Stomach (tissue), 9 donors: ENCODE results near the gene RNF11. TPM values are rescaled to one million over a fixed set of nuclear protein-coding genes. Genes with fewer than 3 reads are reported as not detected.

ENCODE experiments used
- DNase-seq, 2 donors: peaks; one replicate each; pipeline versions ENCODE4 v3.0.0 to v3.0.0-alpha.2; 2013 to 2019
- H3K27ac ChIP-seq, 5 donors: fragments of 200-600 bp in 4 of 5; sonication (generic) in 4 of 5; one replicate each; pipeline ENCODE4 v1.5.1; 2013 to 2019; ENCODE audit warnings: mild to moderate bottlenecking in 1 of 5, moderate library complexity in 1 of 5
- H3K27me3 ChIP-seq, 3 donors: fragments of 200-600 bp; sonication (generic); one replicate each; pipeline ENCODE4 v1.5.1; 2017 to 2019; ENCODE audit warnings: mixed run types in 1 of 3
- H3K36me3 ChIP-seq, 4 donors: fragments of 200-600 bp; sonication (generic); 1 replicate in 3 of 4; 2 replicates in 1 of 4; pipeline ENCODE4 v1.5.1; 2016 to 2019
- H3K4me1 ChIP-seq, 4 donors: fragments of 200-600 bp; sonication (generic); one replicate each; pipeline ENCODE4 v1.5.1; 2016 to 2019
- H3K4me3 ChIP-seq, 4 donors: fragments of 200-600 bp; sonication (generic) in 3 of 4; one replicate each; pipeline ENCODE4 v1.5.1; 2016 to 2019; ENCODE audit warnings: mild to moderate bottlenecking in 1 of 4
- H3K9me3 ChIP-seq, 4 donors: fragments of 200-600 bp; sonication (generic); one replicate each; pipeline ENCODE4 v1.5.1; 2016 to 2019
- CTCF ChIP-seq, 7 experiments: fragments of 450-650 bp in 4 of 7; fragments of 200-600 bp in 3 of 7; sonication (generic) in 3 of 7; IDR thresholded peaks; one replicate each; pipeline ENCODE4 v1.5.1; 2016 to 2019; ENCODE audit warnings: antibody characterized with exemption in 7 of 7, control low read depth in 2 of 7, mild to moderate bottlenecking in 1 of 7
- EP300 ChIP-seq: sonication (generic); formaldehyde crosslinking; IDR thresholded peaks from one replicate; pipeline ENCODE4 v1.6.1; 2017; ENCODE audit warnings: antibody characterized with exemption
- POLR2A ChIP-seq, 4 donors: fragments of 450-650 bp; IDR thresholded peaks; one replicate each; pipeline ENCODE4 v1.6.1; 2016; ENCODE audit warnings: antibody characterized with exemption in 4 of 4, control low read depth in 2 of 4, mild to moderate bottlenecking in 1 of 4, moderate library complexity in 1 of 4
- POLR2AphosphoS5 ChIP-seq, 3 donors: sonication (generic); formaldehyde crosslinking; IDR thresholded peaks; one replicate each; pipeline ENCODE4 v1.6.1; 2016; ENCODE audit warnings: antibody characterized with exemption in 3 of 3
- WGBS, 5 donors: extraction: QIAGEN DNeasy Blood & Tissue Kit in 3 of 5; methylation state at CpG; one replicate each; pipeline versions ENCODE4 v1.1.5 to v1.1.7; 2013 to 2018; 5-methylcytosine and 5-hydroxymethylcytosine counted together
- intact Hi-C: fragments of 100-400 bp; cut with DNase I; formaldehyde crosslinking; loops from one replicate; pipeline ENCODE4 v1.15.1; 2023; ENCODE audit warnings: low total_unique reads
- polyA plus RNA-seq, 3 donors: library from polyadenylated mRNA; stranded (reverse); fragments of 200-250 nt; gene quantifications; one replicate each; pipeline ENCODE4 v1.2.3, GENCODE V29; 2013
- total RNA-seq, 5 donors: library from RNA; depleted of rRNA; stranded (reverse); fragments of >200 nt; gene quantifications; one replicate each; pipeline versions ENCODE4 v1.1.0 to v1.2.3, GENCODE V29; 2014 to 2016
- donor health status: healthy with polysubstance abuse.
- donor health status: Bipolar disorder and iron deficiency.
- donor health status: healthy.

RNF11 gene
- total and polyA plus RNA-seq, 8 donors: 34.6 to 120 (median 74.4) TPM

DNA sequence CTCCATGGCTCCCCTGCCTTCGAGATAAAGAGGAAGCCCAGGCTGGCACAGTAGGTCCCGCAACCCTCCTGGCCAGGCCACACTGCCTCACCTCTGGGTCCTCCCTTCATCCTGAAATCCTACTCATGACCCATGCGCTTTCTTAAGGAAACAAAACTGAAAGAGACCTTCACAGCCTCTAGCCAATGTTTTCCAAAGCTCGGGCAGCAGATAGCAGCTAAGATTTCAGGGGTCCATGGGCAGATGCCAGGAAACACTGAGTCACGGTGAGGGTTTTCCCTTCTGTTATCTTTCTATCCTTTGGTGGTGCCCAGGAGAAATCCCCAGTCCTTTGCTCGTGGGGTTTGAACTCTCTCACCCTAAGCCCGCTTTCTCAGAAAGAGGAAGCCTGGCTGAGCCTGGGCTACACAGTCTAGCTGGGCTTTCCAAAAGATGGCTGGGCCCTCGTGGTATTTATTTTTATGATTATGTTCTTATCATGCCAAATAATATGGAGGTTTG, 67.7 kb downstream of the RNF11 start:
- intact Hi-C loops: no loop called here
- H3K27me3 ChIP-seq: no peaks in the 10 kb centered on the region
- H3K27ac ChIP-seq: peak overlapping the region in 4 of 5 donors; percentile 22 to 67 (median 50)
- peaks cover 13 to 35% (median 20%) of the 10 kb centered on the region in 4 donors for H3K4me1 ChIP-seq
- peak in 1 of 3 donors; percentile 54 for TF ChIP-seq POLR2AphosphoS5 (IDR thresholded peaks at IDR 0.05)
- no peak for TF ChIP-seq POLR2A (IDR thresholded peaks at IDR 0.05)
- H3K36me3 ChIP-seq: peaks cover 0 to 11% (median 0%) of the 10 kb centered on the region in 4 donors
- peaks cover 0 to 7% (median 0%) of the 10 kb centered on the region in 4 donors for H3K9me3 ChIP-seq
- H3K4me3 ChIP-seq: no peak overlapping the region
- WGBS, 5 donors: 19 to 32% (median 27%) methylated on average over 8 of the region's 8 CpGs
- peak; percentile 50 to 51 for DNase-seq

DNA sequence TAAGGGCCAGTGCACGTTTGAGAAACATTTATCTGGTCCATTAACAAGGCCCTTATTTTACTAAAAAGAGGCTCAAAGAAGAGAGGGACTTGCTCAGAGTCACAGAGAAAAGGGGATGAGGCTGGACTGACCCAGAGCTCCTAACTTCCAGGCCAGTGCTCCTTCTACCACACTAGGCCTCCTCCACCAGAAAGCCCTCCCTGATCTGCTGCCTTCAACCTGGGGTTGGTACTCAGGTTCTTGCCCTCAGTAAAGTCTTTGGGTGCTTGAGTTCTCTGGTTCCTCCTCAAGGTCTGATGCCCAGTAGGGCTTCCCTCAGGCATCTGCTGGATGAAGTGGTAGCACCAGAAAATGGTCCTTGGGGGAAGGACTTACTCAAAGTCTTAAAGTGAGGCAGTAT, 68.3 kb downstream of the RNF11 start:
- Histone ChIP-seq H3K4me1 (peaks cover 13 to 35% (median 20%) of the 10 kb centered on the region in 4 donors), H3K36me3 (peaks cover 0 to 14% (median 0%) of the 10 kb centered on the region in 4 donors), H3K27me3 (no peaks in the 10 kb centered on the region), H3K27ac (peak overlapping the region in 4 of 5 donors; percentile 12 to 67 (median 50)), H3K9me3 (peaks cover 0 to 1% (median 0%) of the 10 kb centered on the region in 4 donors), H3K4me3 (no peak overlapping the region)
- intact Hi-C loops: no loop called here
- TF ChIP-seq EP300 (no peak), POLR2AphosphoS5 (IDR thresholded peaks at IDR 0.05) (no peak), CTCF (IDR thresholded peaks at IDR 0.05) (no peak), POLR2A (IDR thresholded peaks at IDR 0.05) (no peak)
- DNase-seq: no peak
- WGBS, 5 donors: 18 to 42% (median 32%) methylated on average over 1 of the region's 1 CpG

- no peaks in the 10 kb centered on the region for H3K9me3 ChIP-seq
- peak in 1 of 2 donors; percentile 58 for DNase-seq
- peak overlapping the region in 2 of 5 donors; percentile 24 to 42 for H3K27ac ChIP-seq
- peaks cover 0 to 14% (median under 1%) of the 10 kb centered on the region in 4 donors for H3K36me3 ChIP-seq
- intact Hi-C loops: no loop called here
- no peak overlapping the region for H3K4me3 ChIP-seq
- no peaks in the 10 kb centered on the region for H3K27me3 ChIP-seq
- TF ChIP-seq POLR2AphosphoS5 (IDR thresholded peaks at IDR 0.05): no peak
- TF ChIP-seq CTCF (IDR thresholded peaks at IDR 0.05): no peak
- no peak for TF ChIP-seq EP300
- TF ChIP-seq POLR2A (IDR thresholded peaks at IDR 0.05): no peak
- 45 to 57% (median 56%) methylated on average over 4 of the region's 4 CpGs for WGBS, 5 donors
- peaks cover 13 to 35% (median 20%) of the 10 kb centered on the region in 4 donors for H3K4me1 ChIP-seq
Observed at GRCh38 chr1:51305371-51305823, 69.3 kb downstream of the RNF11 start.

DNA sequence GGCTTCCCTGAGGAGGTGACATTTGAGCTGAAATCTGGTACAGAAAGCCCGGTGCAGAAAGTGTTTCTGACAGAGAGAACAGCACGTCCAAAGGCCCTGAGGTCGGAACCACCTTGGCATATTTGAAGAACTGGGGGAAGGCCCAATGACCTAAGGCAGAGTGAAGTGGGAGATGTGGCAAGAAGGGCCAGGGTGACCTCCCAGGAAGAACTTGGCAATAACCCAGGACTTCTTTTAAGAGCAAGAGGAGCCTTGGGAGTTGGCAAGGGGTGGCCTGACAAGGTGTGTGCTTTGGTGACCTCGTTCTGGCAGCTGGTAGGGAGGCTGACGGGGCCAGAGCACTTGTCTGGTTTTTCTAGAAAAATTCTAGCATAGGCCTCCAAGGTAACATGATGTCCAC, 70.9 kb downstream of the RNF11 start:
- Histone ChIP-seq H3K36me3 (peaks cover 0 to 21% (median 15%) of the 10 kb centered on the region in 4 donors), H3K27me3 (no peaks in the 10 kb centered on the region), H3K27ac (no peak overlapping the region), H3K9me3 (no peaks in the 10 kb centered on the region), H3K4me3 (no peak overlapping the region), H3K4me1 (peaks cover 13 to 35% (median 20%) of the 10 kb centered on the region in 4 donors)
- 64 to 80% (median 73%) methylated on average over 5 of the region's 5 CpGs for WGBS, 5 donors
- no peak for DNase-seq
- TF ChIP-seq CTCF (IDR thresholded peaks at IDR 0.05) (no peak), POLR2A (IDR thresholded peaks at IDR 0.05) (no peak), EP300 (no peak), POLR2AphosphoS5 (IDR thresholded peaks at IDR 0.05) (no peak)
- intact Hi-C loops: no loop called here

- Histone ChIP-seq H3K4me1 (peaks cover 14 to 32% (median 21%) of the 10 kb centered on the region in 4 donors), H3K27ac (no peak overlapping the region), H3K27me3 (no peaks in the 10 kb centered on the region), H3K9me3 (no peaks in the 10 kb centered on the region), H3K36me3 (peaks cover 0 to 24% (median 19%) of the 10 kb centered on the region in 4 donors), H3K4me3 (no peak overlapping the region)
- no peak for TF ChIP-seq EP300
- no peak for TF ChIP-seq POLR2A (IDR thresholded peaks at IDR 0.05)
- no peak for TF ChIP-seq POLR2AphosphoS5 (IDR thresholded peaks at IDR 0.05)
- no peak for TF ChIP-seq CTCF (IDR thresholded peaks at IDR 0.05)
- 87 to 94% (median 93%) methylated on average over 6 of the region's 6 CpGs for WGBS, 5 donors
- no peak for DNase-seq
- intact Hi-C loops: no loop called here
Observed at GRCh38 chr1:51308636-51309035, 72.6 kb downstream of the RNF11 start.
